Neural progenitor cell (in vitro differentiated cells): ENCODE measurements around the gene C22orf23. TPM values are rescaled to one million over a fixed set of nuclear protein-coding genes. Genes with fewer than 3 reads are reported as not detected.

Source experiments
- DNase-seq: peaks from one replicate; pipeline ENCODE4 v3.0.0-alpha.2; 2016; ENCODE audit warnings: low spot score
- H2AFZ ChIP-seq: fragments of 200-600 bp; sonication (generic); replicated peaks from 2 replicates; pipeline ENCODE4 v1.6.1; 2016; ENCODE audit warnings: antibody characterized with exemption
- H3F3A ChIP-seq: fragments of 200-600 bp; sonication (generic); 2 replicates; pipeline ENCODE4 v1.6.1; 2016; ENCODE audit warnings: antibody characterized with exemption, low read depth
- H3K27ac ChIP-seq: fragments of 200-600 bp; sonication (generic); 2 replicates; pipeline ENCODE4 v1.5.1; 2016; ENCODE audit warnings: mild to moderate bottlenecking
- H3K27me3 ChIP-seq: fragments of 200-600 bp; sonication (generic); 2 replicates; pipeline ENCODE4 v1.6.1; 2016; ENCODE audit warnings: mild to moderate bottlenecking, moderate library complexity
- H3K36me3 ChIP-seq: fragments of 200-600 bp; sonication (generic); 2 replicates; pipeline ENCODE4 v1.5.1; 2016
- H3K4me1 ChIP-seq: fragments of 200-600 bp; sonication (generic); 2 replicates; pipeline ENCODE4 v1.6.1; 2016; ENCODE audit warnings: mixed run types
- H3K4me2 ChIP-seq: fragments of 200-600 bp; sonication (generic); 2 replicates; pipeline ENCODE4 v1.6.1; 2016
- H3K4me3 ChIP-seq: fragments of 200-600 bp; sonication (generic); 2 replicates; pipeline ENCODE4 v1.5.1; 2016
- H3K79me2 ChIP-seq: fragments of 200-600 bp; sonication (generic); 2 replicates; pipeline ENCODE4 v1.6.1; 2016; ENCODE audit warnings: low read depth
- H3K9ac ChIP-seq: fragments of 200-600 bp; sonication (generic); 2 replicates; pipeline ENCODE4 v1.6.1; 2016
- H3K9me3 ChIP-seq: fragments of 200-600 bp; sonication (generic); 2 replicates; pipeline ENCODE4 v1.5.1; 2016; ENCODE audit warnings: low read depth
- H4K20me1 ChIP-seq: fragments of 200-600 bp; sonication (generic); 2 replicates; pipeline ENCODE4 v1.6.1; 2016; ENCODE audit warnings: low read depth
- H3K27ac Mint-ChIP-seq: 3 replicates; pipeline ENCODE4 v1.8.0; 2021; ENCODE audit warnings: mixed read lengths
- H3K27me3 Mint-ChIP-seq: 2 replicates; pipeline ENCODE4 v1.8.0; 2022; ENCODE audit warnings: low read depth, mild to moderate bottlenecking, inconsistent platforms, moderate library complexity, mixed read lengths; ENCODE audit not compliant: insufficient read depth
- H3K36me3 Mint-ChIP-seq: 3 replicates; pipeline ENCODE4 v1.8.0; 2021; ENCODE audit warnings: mixed read lengths
- H3K4me1 Mint-ChIP-seq: 3 replicates; pipeline ENCODE4 v1.8.0; 2021; ENCODE audit warnings: mixed read lengths
- H3K4me3 Mint-ChIP-seq: 3 replicates; pipeline ENCODE4 v1.8.0; 2021; ENCODE audit warnings: mild to moderate bottlenecking, moderate library complexity, mixed read lengths
- H3K9me3 Mint-ChIP-seq: 3 replicates; pipeline ENCODE4 v1.8.0; 2020; ENCODE audit warnings: mixed read lengths
- EZH2 ChIP-seq: fragments of 200-600 bp; sonication (generic); IDR thresholded peaks from 2 replicates; pipeline ENCODE4 v1.6.1; 2017; ENCODE audit warnings: antibody characterized with exemption, mild to moderate bottlenecking, moderate library complexity
- EZH2phosphoT487 ChIP-seq: fragments of 200-600 bp; sonication (generic); IDR thresholded peaks from 2 replicates; pipeline ENCODE4 v1.6.1; 2017; ENCODE audit warnings: antibody characterized with exemption
- total RNA-seq: library from RNA; depleted of rRNA; stranded (reverse); fragments of >200 nt; gene quantifications from 2 replicates; pipeline ENCODE4 v1.2.3, GENCODE V29; 2015; ENCODE audit warnings: low replicate concordance
- TF ChIP-seq, protein P1 (sequence below): fragments of 200-600 bp; sonication (generic); IDR thresholded peaks from 2 replicates; pipeline ENCODE4 v1.5.1; 2017; ENCODE audit warnings: antibody characterized with exemption, mild to moderate bottlenecking

Gene C22orf23
- total RNA-seq, 1 donor from 2014 or later, result 0.26 TPM

DNA sequence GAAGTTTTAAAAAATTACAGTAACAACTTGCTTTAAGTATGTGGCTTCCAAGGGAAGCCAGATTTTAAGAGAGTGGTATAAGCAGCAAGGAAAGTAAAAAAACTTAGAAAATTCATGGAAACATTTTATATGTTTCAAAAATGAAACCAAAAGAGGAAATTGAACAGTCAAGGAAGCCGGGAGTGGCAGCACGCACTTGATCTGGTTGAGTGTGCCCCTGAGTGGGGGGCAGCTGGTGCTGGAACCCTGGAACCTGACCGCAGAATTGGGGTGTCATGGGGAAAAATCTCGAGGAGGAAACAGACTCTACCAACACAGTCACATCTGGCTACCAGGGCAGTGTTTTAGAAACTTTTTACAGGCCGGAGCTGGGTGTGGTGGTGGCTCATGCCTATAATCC lies 33.3 kb downstream of the C22orf23 start:
- Histone ChIP-seq H3K4me1 (no peaks in the 10 kb centered on the region), H3K4me3 (no peak overlapping the region), H3K4me2 (no peak overlapping the region), H3K27ac (no peak overlapping the region), H3F3A (no peaks in the 10 kb centered on the region), H3K36me3 (no peaks in the 10 kb centered on the region), H3K9me3 (no peaks in the 10 kb centered on the region), H4K20me1 (no peaks in the 10 kb centered on the region), H2AFZ (no peak overlapping the region), H3K9ac (no peak overlapping the region), H3K79me2 (no peaks in the 10 kb centered on the region), H3K27me3 (no peaks in the 10 kb centered on the region)
- no peaks in the 10 kb centered on the region for H3K9me3 Mint-ChIP-seq
- H3K36me3 Mint-ChIP-seq, result peaks cover 2% of the 10 kb centered on the region
- H3K4me1 Mint-ChIP-seq, result no peaks in the 10 kb centered on the region
- TF ChIP-seq, protein P1, sequence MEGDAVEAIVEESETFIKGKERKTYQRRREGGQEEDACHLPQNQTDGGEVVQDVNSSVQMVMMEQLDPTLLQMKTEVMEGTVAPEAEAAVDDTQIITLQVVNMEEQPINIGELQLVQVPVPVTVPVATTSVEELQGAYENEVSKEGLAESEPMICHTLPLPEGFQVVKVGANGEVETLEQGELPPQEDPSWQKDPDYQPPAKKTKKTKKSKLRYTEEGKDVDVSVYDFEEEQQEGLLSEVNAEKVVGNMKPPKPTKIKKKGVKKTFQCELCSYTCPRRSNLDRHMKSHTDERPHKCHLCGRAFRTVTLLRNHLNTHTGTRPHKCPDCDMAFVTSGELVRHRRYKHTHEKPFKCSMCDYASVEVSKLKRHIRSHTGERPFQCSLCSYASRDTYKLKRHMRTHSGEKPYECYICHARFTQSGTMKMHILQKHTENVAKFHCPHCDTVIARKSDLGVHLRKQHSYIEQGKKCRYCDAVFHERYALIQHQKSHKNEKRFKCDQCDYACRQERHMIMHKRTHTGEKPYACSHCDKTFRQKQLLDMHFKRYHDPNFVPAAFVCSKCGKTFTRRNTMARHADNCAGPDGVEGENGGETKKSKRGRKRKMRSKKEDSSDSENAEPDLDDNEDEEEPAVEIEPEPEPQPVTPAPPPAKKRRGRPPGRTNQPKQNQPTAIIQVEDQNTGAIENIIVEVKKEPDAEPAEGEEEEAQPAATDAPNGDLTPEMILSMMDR, result no peak
- TF ChIP-seq EZH2phosphoT487, result no peak
- no peak for TF ChIP-seq EZH2
- H3K4me3 Mint-ChIP-seq, result no peak overlapping the region
- peaks cover 2% of the 10 kb centered on the region for H3K27me3 Mint-ChIP-seq
- H3K27ac Mint-ChIP-seq, result no peak overlapping the region
- DNase-seq, result no peak

GRCh38 chr22:37918580-37919270 lies 34.7 kb downstream of the C22orf23 start:
- Mint-ChIP-seq H3K9me3 (no peaks in the 10 kb centered on the region), H3K4me3 (no peak overlapping the region), H3K36me3 (peaks cover 2% of the 10 kb centered on the region), H3K4me1 (no peaks in the 10 kb centered on the region), H3K27ac (no peak overlapping the region), H3K27me3 (peaks cover 2% of the 10 kb centered on the region)
- no peaks in the 10 kb centered on the region for H3K4me1 ChIP-seq
- H3K36me3 ChIP-seq, result no peaks in the 10 kb centered on the region
- H3K27ac ChIP-seq, result no peak overlapping the region
- no peak overlapping the region for H3K4me3 ChIP-seq
- no peak overlapping the region for H3K4me2 ChIP-seq
- no peaks in the 10 kb centered on the region for H3F3A ChIP-seq
- H3K27me3 ChIP-seq, result no peaks in the 10 kb centered on the region
- TF ChIP-seq EZH2 (no peak), EZH2phosphoT487 (no peak)
- no peaks in the 10 kb centered on the region for H3K9me3 ChIP-seq
- H4K20me1 ChIP-seq, result no peaks in the 10 kb centered on the region
- no peaks in the 10 kb centered on the region for H3K79me2 ChIP-seq
- no peak overlapping the region for H3K9ac ChIP-seq
- no peak for DNase-seq
- H2AFZ ChIP-seq, result no peak overlapping the region

- Histone ChIP-seq H3F3A (no peaks in the 10 kb centered on the region), H3K9me3 (no peaks in the 10 kb centered on the region), H3K79me2 (no peaks in the 10 kb centered on the region), H2AFZ (no peak overlapping the region), H3K9ac (no peak overlapping the region), H3K36me3 (no peaks in the 10 kb centered on the region), H3K4me2 (no peak overlapping the region), H3K27ac (no peak overlapping the region), H4K20me1 (no peaks in the 10 kb centered on the region), H3K4me1 (no peaks in the 10 kb centered on the region), H3K4me3 (no peak overlapping the region), H3K27me3 (no peaks in the 10 kb centered on the region)
- no peak for TF ChIP-seq EZH2phosphoT487
- TF ChIP-seq EZH2, result no peak
- TF ChIP-seq, protein P1, result no peak
- Mint-ChIP-seq H3K4me3 (no peak overlapping the region), H3K27me3 (peaks cover 3% of the 10 kb centered on the region), H3K9me3 (no peaks in the 10 kb centered on the region), H3K4me1 (no peaks in the 10 kb centered on the region), H3K27ac (no peak overlapping the region), H3K36me3 (peaks cover 1% of the 10 kb centered on the region)
- DNase-seq, result no peak
Observed at GRCh38 chr22:37917874-37918548, 35.4 kb downstream of the C22orf23 start.

GRCh38 chr22:37916311-37916710 lies 37.1 kb downstream of the C22orf23 start:
- H3K36me3 ChIP-seq, result no peaks in the 10 kb centered on the region
- no peak overlapping the region for H3K4me3 ChIP-seq
- Mint-ChIP-seq H3K4me3 (no peak overlapping the region), H3K36me3 (peaks cover 1% of the 10 kb centered on the region), H3K27me3 (peaks cover 3% of the 10 kb centered on the region), H3K4me1 (peaks cover 5% of the 10 kb centered on the region), H3K9me3 (no peaks in the 10 kb centered on the region), H3K27ac (no peak overlapping the region)
- no peak overlapping the region for H3K4me2 ChIP-seq
- H3K9ac ChIP-seq, result no peak overlapping the region
- no peaks in the 10 kb centered on the region for H3K79me2 ChIP-seq
- peaks cover 4% of the 10 kb centered on the region for H3K4me1 ChIP-seq
- no peak overlapping the region for H3K27ac ChIP-seq
- H3K9me3 ChIP-seq, result no peaks in the 10 kb centered on the region
- no peak overlapping the region for H2AFZ ChIP-seq
- TF ChIP-seq EZH2 (no peak), EZH2phosphoT487 (no peak)
- TF ChIP-seq, protein P1, result no peak
- no peak for DNase-seq
- H3F3A ChIP-seq, result peaks cover 1% of the 10 kb centered on the region
- H3K27me3 ChIP-seq, result no peaks in the 10 kb centered on the region
- H4K20me1 ChIP-seq, result peaks cover 9% of the 10 kb centered on the region
